BJ (cell line): ENCODE data around the gene COG6. TPM values are rescaled to one million over a fixed set of nuclear protein-coding genes. Genes with fewer than 3 reads are reported as not detected.

ENCODE experiments used
- CTCF ChIA-PET: fragments of 350-600 bp; formaldehyde crosslinking; extraction: SDS; loops from one replicate; lab custom pipeline; 2021; ENCODE audit warnings: antibody characterized with exemption, inconsistent platforms; lab: Yijun Ruan, JAX
- POLR2A ChIA-PET: fragments of 300-600 bp; sonication (Branson Sonifier 250); formaldehyde crosslinking; extraction: SDS; loops from one replicate; lab custom pipeline; 2021; ENCODE audit warnings: antibody characterized with exemption; lab: Charles Lee
- DNase-seq: peaks from one replicate; pipeline ENCODE4 v3.0.0-alpha.2; 2011; ENCODE audit warnings: low read depth
- H3K27me3 ChIP-seq: 2 replicates; pipeline ENCODE4 v1.6.0; 2011; ENCODE audit warnings: low read length; ENCODE audit not compliant: control insufficient read depth, insufficient read depth
- H3K36me3 ChIP-seq: 2 replicates; pipeline ENCODE4 v1.5.1; 2011; ENCODE audit warnings: low read length; ENCODE audit not compliant: control insufficient read depth, insufficient read depth
- H3K4me3 ChIP-seq: 2 replicates; pipeline ENCODE4 v1.5.1; 2011; ENCODE audit warnings: low read depth, mild to moderate bottlenecking, control low read depth, low read length
- polyA plus RNA-seq: library from polyadenylated mRNA; depleted of rRNA; stranded (reverse); fragments of >200 nt; gene quantifications from 2 replicates; pipeline ENCODE4 v1.2.3, GENCODE V29; 2011
- TF ChIP-seq, protein P1 (sequence below): IDR thresholded peaks from 2 replicates; pipeline ENCODE4 v1.5.1; 2011; ENCODE audit warnings: low read depth, mild to moderate bottlenecking, control low read depth, inconsistent platforms, low read length, moderate library complexity; ENCODE audit not compliant: insufficient read depth

The COG6 gene
- polyA plus RNA-seq, 1 experiment = 14.4 TPM

DNA sequence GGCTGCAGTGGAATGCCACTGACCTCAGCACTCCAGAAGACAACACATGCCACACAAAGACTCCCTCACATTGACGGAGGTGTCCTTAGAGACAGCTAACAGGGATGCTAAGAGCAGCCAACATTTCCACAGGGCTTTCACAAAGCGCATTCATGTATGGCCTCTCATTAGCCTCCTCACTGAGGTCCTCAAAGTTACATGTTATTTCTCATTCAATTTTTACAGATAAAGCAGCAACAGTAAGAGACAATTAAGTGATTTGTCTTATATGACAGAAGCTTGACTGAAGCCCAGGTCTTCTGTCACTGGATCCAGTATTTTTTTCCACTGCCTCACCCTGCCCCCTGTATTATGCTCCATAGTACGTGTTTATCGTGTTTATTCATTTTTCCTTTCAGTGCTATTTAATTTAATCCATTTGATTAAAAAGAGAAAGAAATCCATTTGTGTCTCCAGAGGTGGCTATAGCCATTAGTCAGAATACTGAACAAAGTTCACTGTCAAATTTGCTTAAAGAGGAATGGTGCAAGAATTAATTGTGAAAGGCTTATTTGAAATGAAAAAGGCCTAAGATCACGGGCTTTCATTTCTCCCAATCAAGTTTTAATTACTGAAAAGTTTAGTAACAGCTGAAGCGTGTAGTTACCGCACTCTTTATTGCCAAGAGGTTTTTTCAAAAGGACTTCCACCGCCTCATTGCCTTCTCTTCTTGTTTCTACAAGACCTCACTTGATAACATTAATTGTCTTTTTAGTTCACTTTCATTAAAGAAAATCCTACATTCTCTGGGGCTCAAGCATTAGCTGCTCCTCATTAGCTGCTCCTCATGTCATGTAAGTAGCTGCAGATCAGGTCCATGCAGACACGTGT is 115.0 kb downstream of the COG6 start:
- ChIA-PET CTCF (no interaction called here), POLR2A (no interaction called here)
- TF ChIP-seq, protein P1, sequence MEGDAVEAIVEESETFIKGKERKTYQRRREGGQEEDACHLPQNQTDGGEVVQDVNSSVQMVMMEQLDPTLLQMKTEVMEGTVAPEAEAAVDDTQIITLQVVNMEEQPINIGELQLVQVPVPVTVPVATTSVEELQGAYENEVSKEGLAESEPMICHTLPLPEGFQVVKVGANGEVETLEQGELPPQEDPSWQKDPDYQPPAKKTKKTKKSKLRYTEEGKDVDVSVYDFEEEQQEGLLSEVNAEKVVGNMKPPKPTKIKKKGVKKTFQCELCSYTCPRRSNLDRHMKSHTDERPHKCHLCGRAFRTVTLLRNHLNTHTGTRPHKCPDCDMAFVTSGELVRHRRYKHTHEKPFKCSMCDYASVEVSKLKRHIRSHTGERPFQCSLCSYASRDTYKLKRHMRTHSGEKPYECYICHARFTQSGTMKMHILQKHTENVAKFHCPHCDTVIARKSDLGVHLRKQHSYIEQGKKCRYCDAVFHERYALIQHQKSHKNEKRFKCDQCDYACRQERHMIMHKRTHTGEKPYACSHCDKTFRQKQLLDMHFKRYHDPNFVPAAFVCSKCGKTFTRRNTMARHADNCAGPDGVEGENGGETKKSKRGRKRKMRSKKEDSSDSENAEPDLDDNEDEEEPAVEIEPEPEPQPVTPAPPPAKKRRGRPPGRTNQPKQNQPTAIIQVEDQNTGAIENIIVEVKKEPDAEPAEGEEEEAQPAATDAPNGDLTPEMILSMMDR = no peak

DNA sequence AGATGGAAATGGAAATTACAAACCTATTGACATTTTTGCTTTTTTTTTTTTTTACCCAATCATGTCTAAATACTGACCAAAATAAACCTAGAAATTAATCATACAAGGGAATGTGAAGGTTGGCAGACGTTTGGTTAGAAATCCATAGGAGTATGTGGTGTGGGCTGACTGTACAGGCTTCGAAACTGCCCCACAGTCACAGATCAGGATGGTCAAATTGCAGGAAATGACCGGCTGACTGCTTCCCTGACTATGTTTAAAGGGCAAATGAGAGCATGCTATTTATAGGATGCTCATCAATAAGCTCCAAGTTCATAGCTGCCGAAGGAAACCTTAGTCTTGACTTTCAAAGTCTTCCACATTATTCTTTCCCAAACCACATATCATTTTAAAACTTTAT is 118.4 kb downstream of the COG6 start:
- Histone ChIP-seq H3K4me3 (no peak overlapping the region), H3K27me3 (no peaks in the 10 kb centered on the region), H3K36me3 (no peaks in the 10 kb centered on the region)
- ChIA-PET CTCF (no interaction called here), POLR2A (no interaction called here)
- no peak for DNase-seq
- TF ChIP-seq, protein P1 = no peak

More for the DNA sequence above, 115.0 kb downstream of the COG6 start:
- DNase-seq = no peak
- no peak overlapping the region for H3K4me3 ChIP-seq
- H3K27me3 ChIP-seq = no peaks in the 10 kb centered on the region
- no peaks in the 10 kb centered on the region for H3K36me3 ChIP-seq

DNA sequence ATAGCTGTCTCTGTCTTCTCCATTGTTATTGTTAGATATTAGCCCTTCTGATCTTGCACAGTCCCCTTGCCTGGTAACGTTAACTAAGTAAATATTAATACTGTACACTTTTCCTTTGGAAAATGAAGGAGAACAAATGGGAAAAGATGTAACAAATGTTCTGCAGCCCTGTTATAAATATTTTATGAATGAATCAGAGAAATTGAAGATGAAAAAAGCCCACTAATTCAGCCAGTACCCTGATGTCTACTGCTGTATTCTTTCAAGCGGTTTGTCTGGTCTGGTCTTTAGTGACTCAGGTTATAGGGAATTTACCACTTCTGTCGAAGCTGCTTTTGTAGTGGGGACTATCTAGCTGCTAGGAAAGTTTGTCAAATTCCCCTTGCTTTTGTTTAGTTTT is 121.0 kb downstream of the COG6 start:
- no peak overlapping the region for H3K4me3 ChIP-seq
- TF ChIP-seq, protein P1 = no peak
- no peaks in the 10 kb centered on the region for H3K36me3 ChIP-seq
- H3K27me3 ChIP-seq = no peaks in the 10 kb centered on the region
- CTCF ChIA-PET = interaction anchor here (0.8 to 5.1 kb wide), 6 partner anchors 11 to 167 kb away, joined by 3 to 24 read pairs (median 3); no protein-coding TSS in a partner anchor
- POLR2A ChIA-PET = interaction anchor here (0.5 kb wide), 1 partner anchor 30 kb away, joined by 4 read pairs; no protein-coding TSS in a partner anchor
- DNase-seq = peak; percentile 33

DNA sequence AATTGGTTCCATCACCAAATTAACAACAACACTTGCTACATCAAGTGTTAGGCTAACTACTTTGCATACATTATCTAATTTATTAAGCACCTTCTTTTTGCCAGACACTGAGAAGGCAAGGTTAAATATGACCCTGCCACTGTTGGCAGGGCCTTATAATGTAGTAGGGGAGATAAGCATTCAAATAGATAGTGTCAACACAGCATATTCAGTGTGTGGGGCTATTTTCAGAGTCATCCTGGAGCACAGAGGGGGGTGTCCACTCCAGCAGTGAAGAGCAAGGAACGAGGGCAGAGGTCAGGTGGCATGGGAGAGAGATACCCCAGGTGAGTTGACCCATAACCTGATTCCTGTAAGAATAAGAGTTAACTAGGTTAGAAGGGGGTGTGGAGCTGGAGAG is 121.6 kb downstream of the COG6 start:
- Histone ChIP-seq H3K27me3 (no peaks in the 10 kb centered on the region), H3K4me3 (no peak overlapping the region), H3K36me3 (no peaks in the 10 kb centered on the region)
- POLR2A ChIA-PET = interaction anchor here (0.5 kb wide), 1 partner anchor 84 kb away, joined by 3 read pairs; no protein-coding TSS in a partner anchor
- TF ChIP-seq, protein P1 = no peak
- CTCF ChIA-PET = interaction anchor here (0.7 to 5.1 kb wide), 9 partner anchors 11 to 166 kb away, joined by 3 to 24 read pairs (median 3); no protein-coding TSS in a partner anchor
- no peak for DNase-seq

DNA sequence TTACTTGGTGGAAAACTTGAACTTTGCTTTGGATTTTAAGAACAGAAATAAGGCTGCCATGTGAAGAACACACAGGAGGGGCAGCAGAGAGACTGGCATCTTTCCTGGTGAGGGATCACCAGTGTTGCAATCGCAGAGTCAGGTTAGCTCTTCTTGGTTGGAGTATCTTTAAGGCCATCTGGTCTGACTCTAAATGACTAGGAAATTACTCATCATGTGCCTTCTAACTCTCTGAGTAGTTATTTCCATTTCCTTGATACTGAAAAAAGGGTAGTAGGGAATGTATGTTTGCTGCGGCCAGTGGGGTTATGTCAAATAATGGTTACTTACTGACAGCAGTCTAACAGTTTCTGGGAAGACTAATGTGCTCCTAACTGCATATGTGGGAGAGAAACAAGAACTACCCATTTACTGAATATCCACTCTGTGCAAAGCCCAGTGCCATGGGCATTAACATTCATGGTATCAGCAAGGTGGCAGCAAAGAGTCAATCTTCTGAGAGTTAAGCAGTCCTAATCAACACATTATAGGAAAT is 122.1 kb downstream of the COG6 start:
- Histone ChIP-seq H3K36me3 (no peaks in the 10 kb centered on the region), H3K27me3 (no peaks in the 10 kb centered on the region), H3K4me3 (no peak overlapping the region)
- POLR2A ChIA-PET = interaction anchor here (0.5 kb wide), 1 partner anchor 85 kb away, joined by 3 read pairs; no protein-coding TSS in a partner anchor
- TF ChIP-seq, protein P1 = peak; percentile 66
- DNase-seq = peak; percentile 52
- CTCF ChIA-PET = interaction anchor here (0.7 to 5.1 kb wide), 8 partner anchors 12 to 165 kb away, joined by 3 to 24 read pairs (median 4); no protein-coding TSS in a partner anchor
